ENCODE measurements around the gene CDIP1. TPM values are rescaled to one million over a fixed set of nuclear protein-coding genes. Genes with fewer than 3 reads are reported as not detected.

CDIP1 gene
- total RNA-seq, 3 donors from 2014 or later, result 9.1 to 9.9 (median 9.5) TPM

DNA sequence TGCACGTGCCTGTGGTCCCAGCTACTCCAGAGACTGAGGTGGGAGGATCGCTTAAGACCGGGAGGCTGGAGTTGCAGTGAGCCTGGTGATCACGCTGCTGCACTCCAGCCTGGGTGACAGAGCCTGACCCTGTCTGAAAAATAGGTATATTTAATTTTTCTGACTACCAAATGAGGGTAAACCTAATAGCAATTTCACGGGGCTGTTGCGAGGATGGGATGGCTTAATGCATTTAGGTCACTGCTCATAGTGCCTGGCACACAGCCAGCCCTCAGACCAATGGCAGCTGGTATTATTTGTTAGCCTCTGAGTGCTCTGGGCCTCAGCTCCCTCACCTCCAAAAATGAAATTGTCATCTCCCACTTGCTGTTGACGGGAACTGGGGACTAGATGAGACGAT lies 5.9 kb upstream of the CDIP1 start:
- H3K4me3 ChIP-seq, result no peak overlapping the region
- no peaks in the 10 kb centered on the region for H3K36me3 ChIP-seq
- no peak overlapping the region for H3K27ac ChIP-seq
- no peak for DNase-seq (ENCODE audit: low spot score in 2 of 2)
- no peak for TF ChIP-seq POLR2A (IDR thresholded peaks at IDR 0.05)
- no peak for TF ChIP-seq POLR2AphosphoS5 (IDR thresholded peaks at IDR 0.05)
- TF ChIP-seq, protein P1, sequence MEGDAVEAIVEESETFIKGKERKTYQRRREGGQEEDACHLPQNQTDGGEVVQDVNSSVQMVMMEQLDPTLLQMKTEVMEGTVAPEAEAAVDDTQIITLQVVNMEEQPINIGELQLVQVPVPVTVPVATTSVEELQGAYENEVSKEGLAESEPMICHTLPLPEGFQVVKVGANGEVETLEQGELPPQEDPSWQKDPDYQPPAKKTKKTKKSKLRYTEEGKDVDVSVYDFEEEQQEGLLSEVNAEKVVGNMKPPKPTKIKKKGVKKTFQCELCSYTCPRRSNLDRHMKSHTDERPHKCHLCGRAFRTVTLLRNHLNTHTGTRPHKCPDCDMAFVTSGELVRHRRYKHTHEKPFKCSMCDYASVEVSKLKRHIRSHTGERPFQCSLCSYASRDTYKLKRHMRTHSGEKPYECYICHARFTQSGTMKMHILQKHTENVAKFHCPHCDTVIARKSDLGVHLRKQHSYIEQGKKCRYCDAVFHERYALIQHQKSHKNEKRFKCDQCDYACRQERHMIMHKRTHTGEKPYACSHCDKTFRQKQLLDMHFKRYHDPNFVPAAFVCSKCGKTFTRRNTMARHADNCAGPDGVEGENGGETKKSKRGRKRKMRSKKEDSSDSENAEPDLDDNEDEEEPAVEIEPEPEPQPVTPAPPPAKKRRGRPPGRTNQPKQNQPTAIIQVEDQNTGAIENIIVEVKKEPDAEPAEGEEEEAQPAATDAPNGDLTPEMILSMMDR (IDR thresholded peaks at IDR 0.05), result no peak
- intact Hi-C loops (cut with DNase I; ENCODE audit: low total_unique reads), result no loop called here
- H3K9me3 ChIP-seq, result peaks cover 0 to 5% of the 10 kb centered on the region in 2 donors
- H3K27me3 ChIP-seq, result no peaks in the 10 kb centered on the region
- no peaks in the 10 kb centered on the region for H3K4me1 ChIP-seq

DNA sequence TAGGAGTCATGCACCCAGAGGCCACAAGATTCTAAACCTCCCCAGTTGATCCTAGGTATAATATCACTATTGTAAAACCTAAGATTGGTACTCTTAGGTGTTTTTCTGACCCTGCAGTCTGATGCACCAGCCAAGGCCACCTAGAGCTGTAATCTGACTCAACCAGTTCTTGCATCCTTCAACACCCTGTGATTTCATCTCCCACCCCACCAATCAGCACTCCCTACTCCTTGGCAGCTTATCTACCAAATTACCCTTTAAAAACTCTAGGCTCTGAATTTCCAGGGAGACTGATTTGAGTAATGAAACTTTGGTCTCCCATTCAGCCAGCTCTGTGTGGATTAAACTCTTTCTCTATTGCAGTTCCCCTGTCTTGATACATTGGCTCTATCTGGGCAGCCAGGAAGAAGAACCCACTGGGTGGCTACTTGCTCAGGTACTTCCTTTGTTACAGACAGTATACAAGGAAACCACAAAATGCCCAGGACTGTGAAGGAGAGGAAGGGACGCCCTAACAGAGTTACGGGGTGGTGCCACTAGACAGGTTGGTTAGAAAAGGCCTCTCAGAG lies 1.2 kb upstream of the CDIP1 start:
- H3K4me3 ChIP-seq, result no peak overlapping the region
- H3K4me1 ChIP-seq, result no peaks in the 10 kb centered on the region
- no peaks in the 10 kb centered on the region for H3K27me3 ChIP-seq
- no peak overlapping the region for H3K27ac ChIP-seq
- H3K36me3 ChIP-seq, result no peaks in the 10 kb centered on the region
- intact Hi-C loops (cut with DNase I; ENCODE audit: low total_unique reads), result no loop called here
- TF ChIP-seq, protein P1 (IDR thresholded peaks at IDR 0.05), result no peak
- TF ChIP-seq POLR2AphosphoS5 (IDR thresholded peaks at IDR 0.05), result no peak
- no peak for TF ChIP-seq POLR2A (IDR thresholded peaks at IDR 0.05)
- DNase-seq (ENCODE audit: low spot score in 2 of 2), result no peak
- peaks cover 0 to 5% of the 10 kb centered on the region in 2 donors for H3K9me3 ChIP-seq

- intact Hi-C loops (cut with DNase I; ENCODE audit: low total_unique reads), result no loop called here
- no peak for TF ChIP-seq POLR2A (IDR thresholded peaks at IDR 0.05)
- TF ChIP-seq, protein P1 (IDR thresholded peaks at IDR 0.05), result no peak
- no peak for TF ChIP-seq POLR2AphosphoS5 (IDR thresholded peaks at IDR 0.05)
- Histone ChIP-seq H3K27ac (peak overlapping the region; percentile 91), H3K36me3 (no peaks in the 10 kb centered on the region), H3K9me3 (peaks cover 0 to 5% of the 10 kb centered on the region in 2 donors), H3K4me3 (peak overlapping the region; percentile 85 to 91 (median 86)), H3K4me1 (no peaks in the 10 kb centered on the region), H3K27me3 (no peaks in the 10 kb centered on the region)
- DNase-seq (ENCODE audit: low spot score in 2 of 2), result peak in 1 of 2 donors; percentile 35
These were observed 913 bp downstream of the CDIP1 start for GRCh38 chr16:4537376-4538343.

DNA sequence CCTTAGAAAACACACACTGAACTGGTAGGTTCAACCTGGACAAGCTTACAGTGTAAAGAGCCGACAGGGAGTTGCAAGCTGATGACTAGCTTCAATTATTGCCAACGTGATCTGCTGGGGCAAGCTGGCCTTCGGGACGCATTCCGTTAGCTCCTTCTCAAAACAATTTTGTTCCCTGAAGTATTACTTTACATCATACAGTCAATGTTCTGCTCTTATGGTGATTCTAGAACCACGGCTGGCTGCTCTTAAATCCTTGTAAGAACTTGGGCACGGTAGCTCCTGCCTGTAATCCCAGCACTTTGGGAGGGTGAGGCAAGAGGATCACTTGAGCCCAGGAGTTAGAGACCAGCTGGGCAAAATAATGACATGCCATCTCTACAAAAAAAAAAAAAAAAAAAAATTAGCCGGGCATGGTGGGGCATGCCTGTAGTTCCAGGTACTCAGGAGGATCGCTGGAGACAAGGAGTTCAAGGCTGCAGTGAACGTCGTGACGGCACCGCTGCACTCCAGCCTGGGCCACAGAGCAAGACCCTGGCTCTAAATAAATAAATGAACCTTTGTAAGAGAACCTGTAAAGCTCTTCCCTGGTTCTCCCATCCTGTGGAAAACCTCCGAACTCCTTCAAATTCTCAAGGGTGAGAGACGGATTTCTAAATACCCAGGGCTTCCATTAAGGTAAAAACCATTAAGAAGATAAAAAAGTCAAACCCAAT lies 2.0 kb downstream of the CDIP1 start:
- H3K27ac ChIP-seq, result peak overlapping the region in 1 of 2 donors; percentile 91
- H3K4me3 ChIP-seq, result no peak overlapping the region
- intact Hi-C loops (cut with DNase I; ENCODE audit: low total_unique reads), result no loop called here
- no peaks in the 10 kb centered on the region for H3K36me3 ChIP-seq
- no peak for DNase-seq (ENCODE audit: low spot score in 2 of 2)
- TF ChIP-seq, protein P1 (IDR thresholded peaks at IDR 0.05), result no peak
- TF ChIP-seq POLR2AphosphoS5 (IDR thresholded peaks at IDR 0.05) (no peak), POLR2A (IDR thresholded peaks at IDR 0.05) (no peak)
- no peaks in the 10 kb centered on the region for H3K27me3 ChIP-seq
- peaks cover 0 to 5% of the 10 kb centered on the region in 2 donors for H3K9me3 ChIP-seq
- H3K4me1 ChIP-seq, result no peaks in the 10 kb centered on the region

Data from breast epithelium (tissue), 4 donors.